H1 (cell line): ENCODE results near the gene PLIN1. TPM values are rescaled to one million over a fixed set of nuclear protein-coding genes. Genes with fewer than 3 reads are reported as not detected.

Experiments used
- CTCF ChIA-PET: fragments of 300-600 bp; sonication (Branson Sonifier 250); formaldehyde crosslinking; loops from one replicate; lab custom pipeline; 2021; ENCODE audit not compliant: partially characterized antibody; lab: Charles Lee
- POLR2A ChIA-PET: fragments of 300-600 bp; sonication (Branson Sonifier 250); formaldehyde crosslinking; loops from one replicate; lab custom pipeline; 2021; ENCODE audit warnings: inconsistent platforms; ENCODE audit not compliant: partially characterized antibody; lab: Charles Lee
- DNase-seq, 2 experiments: peaks; one replicate each; pipeline versions ENCODE4 v3.0.0 to v3.0.0-alpha.2; 2010 to 2022; ENCODE audit warnings: low spot score in 2 of 2, low read depth in 1 of 2, mixed read lengths in 1 of 2
- FAIRE-seq: peaks from 2 replicates; lab custom pipeline; 2011; peaks lifted over from hg19 to GRCh38; lab: Jason Lieb, UNC
- H2AFZ ChIP-seq: 2 replicates; pipeline ENCODE4 v1.8.1; 2012; ENCODE audit warnings: low read length, inconsistent platforms
- H2AK5ac ChIP-seq: 2 replicates; pipeline ENCODE4 v1.6.1; 2013; ENCODE audit warnings: low read depth, low read length
- H2BK120ac ChIP-seq: replicated peaks from 2 replicates; pipeline ENCODE3; 2013; ENCODE audit warnings: low read depth, low read length, inconsistent platforms
- H2BK12ac ChIP-seq: 2 replicates; pipeline ENCODE4 v1.6.1; 2013; ENCODE audit warnings: low read depth, low read length
- H2BK15ac ChIP-seq: 2 replicates; pipeline ENCODE4 v1.6.1; 2013; ENCODE audit warnings: low read length
- H2BK20ac ChIP-seq: 2 replicates; pipeline ENCODE4 v1.6.1; 2013; ENCODE audit warnings: low read length
- H2BK5ac ChIP-seq: 2 replicates; pipeline ENCODE4 v1.6.1; 2013; ENCODE audit warnings: low read depth, low read length
- H3K14ac ChIP-seq: 2 replicates; pipeline ENCODE4 v1.6.1; 2013; ENCODE audit warnings: inconsistent platforms; ENCODE audit not compliant: insufficient read length
- H3K18ac ChIP-seq: 2 replicates; pipeline ENCODE4 v1.6.1; 2013; ENCODE audit warnings: low read length; ENCODE audit errors: extremely low read depth
- H3K23ac ChIP-seq: 2 replicates; pipeline ENCODE4 v1.6.1; 2013; ENCODE audit warnings: inconsistent platforms; ENCODE audit not compliant: insufficient read length
- H3K23me2 ChIP-seq: 2 replicates; pipeline ENCODE4 v1.6.1; 2013; ENCODE audit warnings: low read depth, low read length
- H3K27ac ChIP-seq: 2 replicates; pipeline ENCODE4 v1.6.1; 2011; ENCODE audit warnings: low read depth, low read length, inconsistent platforms
- H3K27me3 ChIP-seq, 4 experiments: replicated peaks in 1 of 4; 1 replicate in 1 of 4; 2 replicates in 3 of 4; pipeline versions ENCODE4 v1.6.1 to v1.8.1; 2011 to 2013; ENCODE audit warnings: low read length in 3 of 4, mild to moderate bottlenecking in 3 of 4, inconsistent platforms in 2 of 4, mixed read lengths in 2 of 4, moderate library complexity in 1 of 4; ENCODE audit not compliant: control insufficient read depth in 3 of 4, insufficient read depth in 3 of 4; ENCODE audit errors: extremely low read depth in 1 of 4
- H3K36me3 ChIP-seq, 4 experiments: 2 replicates each; pipeline versions ENCODE4 v1.6.1 to v1.8.1; 2011 to 2013; ENCODE audit warnings: mild to moderate bottlenecking in 4 of 4, low read length in 3 of 4, moderate library complexity in 2 of 4, control low read depth in 1 of 4, inconsistent platforms in 1 of 4; ENCODE audit not compliant: insufficient read depth in 4 of 4, control insufficient read depth in 2 of 4
- H3K4ac ChIP-seq: replicated peaks from 2 replicates; pipeline ENCODE3; 2013; ENCODE audit warnings: low read length, low read depth, mixed read lengths, inconsistent platforms; ENCODE audit not compliant: insufficient read length
- H3K4me1 ChIP-seq, 4 experiments: replicated peaks in 1 of 4; 1 replicate in 1 of 4; 2 replicates in 3 of 4; pipeline versions ENCODE4 v1.6.1 to v1.8.1; 2011 to 2013; ENCODE audit warnings: low read length in 3 of 4, inconsistent platforms in 2 of 4, mixed read lengths in 1 of 4; ENCODE audit not compliant: insufficient read depth in 4 of 4, control insufficient read depth in 3 of 4
- H3K4me2 ChIP-seq, 2 experiments: 2 replicates each; pipeline versions ENCODE4 v1.6.1 to v1.8.1; 2011 to 2013; ENCODE audit warnings: low read depth in 2 of 2, low read length in 2 of 2, control low read depth in 1 of 2, inconsistent platforms in 1 of 2, mild to moderate bottlenecking in 1 of 2; ENCODE audit not compliant: insufficient read depth in 1 of 2
- H3K4me3 ChIP-seq, 4 experiments: fragments of 200-600, 300-600 bp in 1 of 4; sonication (generic), shearing (Covaris generic), sonication (Bioruptor Twin) in 1 of 4; 2 replicates each; pipeline versions ENCODE4 v1.5.1 to v1.8.1; 2011 to 2016; ENCODE audit warnings: low read length in 4 of 4, low read depth in 3 of 4, control low read depth in 2 of 4, inconsistent platforms in 2 of 4, mild to moderate bottlenecking in 2 of 4, mixed read lengths in 1 of 4, moderate library complexity in 1 of 4; ENCODE audit not compliant: insufficient read depth in 2 of 4; ENCODE audit errors: extremely low read depth in 1 of 4
- H3K56ac ChIP-seq: replicated peaks from 2 replicates; pipeline ENCODE3; 2013; ENCODE audit warnings: low read depth, mild to moderate bottlenecking, mixed read lengths, low read length, inconsistent platforms; ENCODE audit not compliant: insufficient read length
- H3K79me1 ChIP-seq: 2 replicates; pipeline ENCODE4 v1.6.1; 2013; ENCODE audit warnings: low read depth, low read length, control low read depth
- H3K79me2 ChIP-seq, 2 experiments: 2 replicates each; pipeline versions ENCODE4 v1.6.1 to v1.8.1; 2012 to 2013; ENCODE audit warnings: low read length in 2 of 2, mild to moderate bottlenecking in 2 of 2, inconsistent platforms in 1 of 2; ENCODE audit not compliant: insufficient read depth in 2 of 2, control insufficient read depth in 1 of 2
- H3K9ac ChIP-seq, 4 experiments: replicated peaks in 1 of 4; 1 replicate in 1 of 4; 2 replicates in 3 of 4; pipeline versions ENCODE4 v1.6.1 to v1.8.1; 2011 to 2013; ENCODE audit warnings: low read depth in 3 of 4, low read length in 3 of 4, control low read depth in 2 of 4, mild to moderate bottlenecking in 2 of 4, moderate library complexity in 2 of 4, inconsistent platforms in 1 of 4; ENCODE audit errors: extremely low read depth in 1 of 4
- H3K9me3 ChIP-seq, 2 experiments: 2 replicates each; pipeline versions ENCODE4 v1.6.1 to v1.8.1; 2012 to 2013; ENCODE audit warnings: mild to moderate bottlenecking in 2 of 2, moderate library complexity in 2 of 2, control low read depth in 1 of 2, inconsistent platforms in 1 of 2, low read depth in 1 of 2, low read length in 1 of 2, mixed read lengths in 1 of 2; ENCODE audit not compliant: insufficient read depth in 2 of 2
- H4K20me1 ChIP-seq, 2 experiments: replicated peaks in 1 of 2; 2 replicates each; pipeline versions ENCODE3 to v1.8.1; 2011 to 2013; ENCODE audit warnings: inconsistent platforms in 2 of 2, low read length in 2 of 2, mild to moderate bottlenecking in 1 of 2; ENCODE audit not compliant: insufficient read depth in 2 of 2, control insufficient read depth in 1 of 2
- H4K5ac ChIP-seq: 2 replicates; pipeline ENCODE4 v1.6.1; 2013; ENCODE audit warnings: low read length, low read depth, mixed read lengths, inconsistent platforms; ENCODE audit not compliant: insufficient read length
- H4K8ac ChIP-seq: 2 replicates; pipeline ENCODE4 v1.8.0; 2013; ENCODE audit warnings: mild to moderate bottlenecking, moderate library complexity, low read length, inconsistent platforms; ENCODE audit not compliant: insufficient read depth; ENCODE audit errors: extremely low read depth
- H4K91ac ChIP-seq: replicated peaks from 2 replicates; pipeline ENCODE3; 2013; ENCODE audit warnings: low read length, mixed read lengths, inconsistent platforms; ENCODE audit not compliant: insufficient read length
- BCL11A ChIP-seq, 2 experiments: IDR thresholded peaks; one replicate each; pipeline ENCODE4 v1.6.1; 2011; ENCODE audit warnings: low read depth in 2 of 2, low read length in 2 of 2, mild to moderate bottlenecking in 2 of 2
- CHD1 ChIP-seq: IDR thresholded peaks from 2 replicates; pipeline ENCODE4 v1.6.1; 2012; ENCODE audit warnings: low read depth, low read length, improper control_type of control experiment
- EP300 ChIP-seq, 2 experiments: IDR thresholded peaks; 1 replicate in 1 of 2; 2 replicates in 1 of 2; pipeline ENCODE4 v1.6.1; 2011 to 2012; ENCODE audit warnings: low read depth in 2 of 2, low read length in 2 of 2, mild to moderate bottlenecking in 2 of 2, borderline replicate concordance in 1 of 2, inconsistent platforms in 1 of 2, moderate library complexity in 1 of 2
- HDAC2 ChIP-seq, 2 experiments: fragments of 300-600 bp in 1 of 2; sonication (generic) in 1 of 2; IDR thresholded peaks; 2 replicates each; pipeline ENCODE4 v1.6.1; 2011 to 2012; ENCODE audit warnings: low read depth in 2 of 2, low read length in 2 of 2, mild to moderate bottlenecking in 2 of 2, moderate library complexity in 2 of 2, borderline replicate concordance in 1 of 2, inconsistent platforms in 1 of 2
- HDAC6 ChIP-seq: IDR thresholded peaks from one replicate; pipeline ENCODE4 v1.7.1; 2012; ENCODE audit warnings: low read depth, mild to moderate bottlenecking, inconsistent platforms, low read length, moderate library complexity
- JUND ChIP-seq: IDR thresholded peaks from 2 replicates; pipeline ENCODE4 v1.6.1; 2011; ENCODE audit warnings: mild to moderate bottlenecking, improper control_type of control experiment, low read length
- RAD21 ChIP-seq, 2 experiments: IDR thresholded peaks in 1 of 2; conservative IDR thresholded peaks in 1 of 2; 2 replicates each; pipeline ENCODE4 v1.6.1; 2011; ENCODE audit warnings: low read depth in 2 of 2, low read length in 2 of 2, improper control_type of control experiment in 1 of 2, inconsistent platforms in 1 of 2, mild to moderate bottlenecking in 1 of 2, moderate library complexity in 1 of 2
- SIRT6 ChIP-seq: IDR thresholded peaks from one replicate; pipeline ENCODE4 v1.7.1; 2012; ENCODE audit warnings: low read length, inconsistent platforms
- TBP ChIP-seq: IDR thresholded peaks from 2 replicates; pipeline ENCODE4 v1.6.1; 2011; ENCODE audit warnings: low read depth, low read length, improper control_type of control experiment
- TCF12 ChIP-seq: IDR thresholded peaks from 2 replicates; pipeline ENCODE4 v1.6.1; 2011; ENCODE audit warnings: low read depth, mild to moderate bottlenecking, low read length
- ZNF274 ChIP-seq: IDR thresholded peaks from 2 replicates; pipeline ENCODE4 v1.7.0; 2012; ENCODE audit warnings: low read length, borderline replicate concordance; ENCODE audit errors: extremely low read depth
- WGBS, 2 experiments: shearing (Covaris generic) in 1 of 2; methylation state at CpG; one replicate each; pipeline versions ENCODE4 v1.1.6 to v1.1.7; 2013 to 2015; ENCODE audit warnings: low lambda C conversion rate in 2 of 2, mixed read lengths in 2 of 2, inconsistent platforms in 1 of 2, low coverage in 1 of 2, missing lambda C conversion rate in 1 of 2; ENCODE audit not compliant: insufficient replicate concordance in 2 of 2, insufficient coverage in 1 of 2, insufficient read length in 1 of 2; ENCODE audit errors: extremely low coverage in 1 of 2, missing lambda C conversion rate in 1 of 2; 5-methylcytosine and 5-hydroxymethylcytosine counted together
- polyA plus RNA-seq, 7 experiments: library from polyadenylated mRNA; depleted of rRNA in 3 of 7; stranded (reverse) in 5 of 7; unstranded in 2 of 7; fragments of >200 nt in 5 of 7; fragments of 200-250 nt in 2 of 7; gene quantifications; 1 replicate in 5 of 7; 2 replicates in 1 of 7; 4 replicates in 1 of 7; pipeline versions ENCODE4 v1.2.1 to v1.2.3, GENCODE V29; 2011 to 2013; ENCODE audit warnings: missing spikeins in 2 of 7, mixed read lengths in 2 of 7
- total RNA-seq: library from RNA; stranded (reverse); fragmentation: NEBNext Ultra II Directional; extraction: Animal tissue kit (Norgen Biotek cat#: 25700); gene quantifications from 2 replicates; pipeline ENCODE4 v1.2.1, GENCODE V29; 2021

PLIN1 gene
- total and polyA plus RNA-seq, 2 of the 8 experiments (the other 6 are each of a cell fraction or from before 2014, with no cell fraction given): 0.33 TPM; not detected in 1

GRCh38 chr15:89629829-89630228 is 49.3 kb downstream of the PLIN1 start:
- no peak overlapping the region for H2BK5ac ChIP-seq
- no peak overlapping the region for H3K9ac ChIP-seq
- no peak overlapping the region for H2AK5ac ChIP-seq
- no peak overlapping the region for H3K27ac ChIP-seq
- no peak overlapping the region for H2BK12ac ChIP-seq
- H2AFZ ChIP-seq: no peak overlapping the region
- no peak overlapping the region for H2BK20ac ChIP-seq
- H3K79me2 ChIP-seq: no peaks in the 10 kb centered on the region
- H4K20me1 ChIP-seq: peaks cover 5 to 24% of the 10 kb centered on the region in 2 experiments
- no peaks in the 10 kb centered on the region; a peak in 1 of 7 replicates for H3K27me3 ChIP-seq
- DNase-seq (no peak), FAIRE-seq (no peak)
- no peak overlapping the region for H2BK15ac ChIP-seq
- H4K8ac ChIP-seq: no peak overlapping the region
- H3K79me1 ChIP-seq: no peaks in the 10 kb centered on the region; the same call in 1 of the 2 replicates
- ChIA-PET CTCF (interaction anchor here (1.0 to 1.4 kb wide), 2 partner anchors 16 to 17 kb away, joined by 5 read pairs; no protein-coding TSS in a partner anchor), POLR2A (interaction anchor here (0.5 to 1.2 kb wide), 4 partner anchors 9 to 32 kb away, joined by 3 read pairs; no protein-coding TSS in a partner anchor)
- no peak overlapping the region for H3K14ac ChIP-seq
- no peak overlapping the region for H3K4me2 ChIP-seq
- H3K4me3 ChIP-seq: no peak overlapping the region
- H3K9me3 ChIP-seq: peaks cover 14 to 38% of the 10 kb centered on the region in 2 experiments; a peak in 3 of 4 replicates
- no peak overlapping the region for H3K56ac ChIP-seq
- WGBS, 2 experiments: 92% methylated on average over 5 of the region's 5 CpGs; no CpG with 5 or more reads in 1 of the 2 experiments
- TF ChIP-seq JUND: no peak
- no peak for TF ChIP-seq HDAC6
- TF ChIP-seq BCL11A (IDR thresholded peaks at IDR 0.05; ENCODE audit: low read depth in 2 of 2, low read length in 2 of 2): no peak
- TF ChIP-seq SIRT6: no peak
- no peak for TF ChIP-seq CHD1
- TF ChIP-seq TCF12: no peak
- TF ChIP-seq HDAC2 (IDR thresholded peaks at IDR 0.05; ENCODE audit: borderline replicate concordance in 1 of 2, low read depth in 2 of 2, low read length in 2 of 2): no peak
- TF ChIP-seq EP300 (IDR thresholded peaks at IDR 0.05; ENCODE audit: borderline replicate concordance in 1 of 2, low read depth in 2 of 2, low read length in 2 of 2): no peak
- no peak for TF ChIP-seq RAD21 (IDR thresholded peaks at IDR 0.05 in 1 of 2, conservative IDR thresholded peaks at IDR 0.05 in 1 of 2; ENCODE audit: low read depth in 2 of 2, low read length in 2 of 2)
- no peak for TF ChIP-seq ZNF274
- TF ChIP-seq TBP: no peak
- H4K5ac ChIP-seq: no peak overlapping the region
- peaks cover 46 to 97% (median 80%) of the 10 kb centered on the region in 4 experiments for H3K36me3 ChIP-seq
- H3K18ac ChIP-seq: no peak overlapping the region
- H2BK120ac ChIP-seq: no peak overlapping the region
- no peak overlapping the region for H4K91ac ChIP-seq
- no peak overlapping the region for H3K4ac ChIP-seq
- no peaks in the 10 kb centered on the region for H3K23me2 ChIP-seq
- H3K4me1 ChIP-seq: no peaks in the 10 kb centered on the region
- no peak overlapping the region for H3K23ac ChIP-seq
